Measurements from ENCODE around the gene SNX18. TPM values are rescaled to one million over a fixed set of nuclear protein-coding genes. Genes with fewer than 3 reads are reported as not detected.

The SNX18 gene
- total RNA-seq, 1 experiment from 2014 or later = 49.5 TPM

GRCh38 chr5:54537725-54538124 lies 20.2 kb downstream of the SNX18 start:
- Histone ChIP-seq H3K4me1 (replicated peaks) (peaks cover 7% of the 10 kb centered on the region; the same call in 1 of the 2 replicates), H3K27me3 (replicated peaks) (no peaks in the 10 kb centered on the region), H3K27ac (no peak overlapping the region), H3K9me3 (replicated peaks) (no peaks in the 10 kb centered on the region), H3K36me3 (peaks cover 10% of the 10 kb centered on the region), H3K4me3 (no peak overlapping the region)
- no peak for DNase-seq (ENCODE audit: low read depth in 1 of 2, low spot score in 2 of 2)

- Histone ChIP-seq H3K36me3 (peaks cover 10% of the 10 kb centered on the region), H3K4me1 (replicated peaks) (peaks cover 7% of the 10 kb centered on the region; the same call in 1 of the 2 replicates), H3K27me3 (replicated peaks) (no peaks in the 10 kb centered on the region), H3K4me3 (no peak overlapping the region), H3K9me3 (replicated peaks) (no peaks in the 10 kb centered on the region), H3K27ac (no peak overlapping the region)
- DNase-seq (ENCODE audit: low read depth in 1 of 2, low spot score in 2 of 2) = no peak
These were observed 20.6 kb downstream of the SNX18 start for GRCh38 chr5:54538156-54538555.

DNA sequence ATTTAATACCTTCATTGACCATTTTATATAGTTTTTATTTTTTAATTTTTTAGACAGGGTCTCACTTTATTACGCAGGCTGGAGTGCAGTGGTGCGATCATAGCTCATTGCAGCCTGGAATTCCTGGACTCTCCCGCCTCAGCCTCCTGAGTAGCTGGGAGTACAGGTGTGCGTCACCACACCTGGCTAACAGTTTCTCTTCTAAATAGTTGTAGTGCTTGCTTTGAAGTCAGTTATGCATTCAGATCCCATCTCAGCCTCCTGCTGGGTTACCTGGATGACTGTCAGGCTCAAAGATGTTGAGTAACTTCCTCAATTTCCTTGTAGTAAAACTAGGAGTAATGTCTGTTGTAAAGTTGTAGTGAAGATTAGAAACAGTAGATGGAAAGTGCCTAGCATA lies 21.4 kb downstream of the SNX18 start:
- H3K27me3 ChIP-seq (replicated peaks) = no peaks in the 10 kb centered on the region
- no peak overlapping the region for H3K4me3 ChIP-seq
- no peaks in the 10 kb centered on the region for H3K9me3 ChIP-seq (replicated peaks)
- H3K27ac ChIP-seq = no peak overlapping the region
- 0 out of 2 replicates have a peak, but pooled peaks cover 3% of the 10 kb centered on the region for H3K4me1 ChIP-seq (replicated peaks)
- peaks cover 12% of the 10 kb centered on the region for H3K36me3 ChIP-seq
- DNase-seq (ENCODE audit: low read depth in 1 of 2, low spot score in 2 of 2) = no peak

DNA sequence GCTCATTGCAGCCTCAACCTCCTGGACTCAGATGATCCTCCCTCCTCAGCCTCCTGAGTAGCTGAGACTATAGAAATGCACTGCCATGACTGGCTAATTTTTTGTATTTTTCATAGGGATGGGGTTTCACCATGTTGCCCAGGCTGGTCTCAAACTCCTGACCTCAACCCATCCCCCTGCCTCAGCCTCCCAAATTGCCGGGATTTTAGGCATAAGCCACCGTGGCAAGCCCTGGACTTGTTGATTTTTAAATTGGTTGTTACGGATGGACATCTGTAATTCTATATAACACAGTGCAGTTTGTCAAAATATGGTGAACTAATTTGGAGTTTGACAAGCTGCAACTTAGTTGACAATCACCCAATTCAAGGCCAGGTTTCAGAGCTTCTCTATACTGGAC lies 22.7 kb downstream of the SNX18 start:
- no peak overlapping the region for H3K27ac ChIP-seq
- no peaks in the 10 kb centered on the region for H3K27me3 ChIP-seq (replicated peaks)
- no peaks in the 10 kb centered on the region for H3K9me3 ChIP-seq (replicated peaks)
- H3K36me3 ChIP-seq = peaks cover 12% of the 10 kb centered on the region
- H3K4me1 ChIP-seq (replicated peaks) = 0 out of 2 replicates have a peak, but pooled peaks cover 3% of the 10 kb centered on the region
- no peak for DNase-seq (ENCODE audit: low read depth in 1 of 2, low spot score in 2 of 2)
- H3K4me3 ChIP-seq = no peak overlapping the region

DNA sequence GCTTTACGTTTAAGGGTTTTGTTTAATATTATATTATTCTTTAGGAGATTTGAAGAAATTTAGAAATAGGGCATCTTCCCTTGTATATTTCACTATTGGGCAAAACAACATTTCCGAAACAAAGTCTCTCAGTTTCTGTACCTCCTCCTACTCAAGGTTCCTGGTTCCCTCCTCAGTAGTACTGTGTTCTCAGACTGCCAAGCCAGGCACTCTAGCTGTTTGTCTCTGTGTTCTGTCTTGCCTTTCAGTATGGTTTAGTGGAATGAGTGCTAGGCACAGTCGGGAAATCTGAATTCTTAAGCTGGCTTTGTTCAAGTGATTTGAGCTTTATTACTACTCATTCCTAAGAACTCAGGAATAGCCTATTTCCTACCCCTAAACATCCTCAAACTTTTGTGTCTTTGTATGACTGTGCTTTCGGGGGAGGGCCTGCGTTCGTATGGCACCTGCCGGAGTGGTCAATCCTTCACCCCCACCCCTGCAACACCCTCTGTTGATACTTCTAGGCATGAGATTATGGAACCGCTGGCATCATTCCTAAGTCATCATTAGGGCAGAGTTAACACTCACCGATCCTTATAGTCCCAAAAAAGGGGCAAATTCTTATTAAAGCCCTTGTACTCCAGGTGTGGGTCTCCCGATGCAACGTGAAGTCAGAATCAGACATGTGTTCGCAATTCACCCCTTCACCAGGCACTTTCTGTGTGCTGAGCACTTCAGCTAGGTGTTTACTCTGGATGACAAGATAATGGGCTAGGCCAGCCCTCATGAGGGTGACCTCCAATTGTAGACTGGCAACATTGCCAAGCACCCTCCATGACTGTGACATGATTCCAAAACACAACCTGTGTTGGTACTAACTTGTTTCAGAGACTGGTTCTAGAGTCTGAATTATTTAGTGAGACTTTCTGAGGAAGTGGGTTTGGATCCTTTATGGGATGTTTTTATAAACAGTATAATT lies 24.5 kb downstream of the SNX18 start:
- no peak for DNase-seq (ENCODE audit: low read depth in 1 of 2, low spot score in 2 of 2)
- H3K27me3 ChIP-seq (replicated peaks) = no peaks in the 10 kb centered on the region
- H3K27ac ChIP-seq = no peak overlapping the region
- 0 out of 2 replicates have a peak, but pooled peaks cover 3% of the 10 kb centered on the region for H3K4me1 ChIP-seq (replicated peaks)
- no peak overlapping the region for H3K4me3 ChIP-seq
- peaks cover 19% of the 10 kb centered on the region for H3K36me3 ChIP-seq
- no peaks in the 10 kb centered on the region for H3K9me3 ChIP-seq (replicated peaks)

DNA sequence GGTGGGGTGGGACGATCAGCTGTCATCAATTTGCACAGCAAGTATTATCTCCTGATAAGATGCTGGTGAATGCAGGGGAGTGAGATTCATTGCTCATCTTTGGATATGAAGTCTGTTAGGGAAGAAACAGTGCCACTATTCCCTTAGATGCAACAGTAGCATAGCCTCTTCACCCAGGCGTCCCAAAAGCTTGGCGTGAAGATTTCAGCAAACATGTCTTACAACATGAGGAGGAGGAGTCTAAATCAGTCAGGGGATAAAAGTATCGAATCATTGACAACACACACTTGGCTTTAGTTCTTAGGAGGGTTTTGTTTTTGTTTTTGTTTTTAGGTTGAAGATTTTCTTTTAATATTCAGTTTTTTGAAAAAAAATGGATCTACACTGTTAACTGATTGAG lies 26.5 kb downstream of the SNX18 start:
- no peak overlapping the region for H3K27ac ChIP-seq

GRCh38 chr5:54545796-54546195 lies 28.2 kb downstream of the SNX18 start:
- Histone ChIP-seq H3K9me3 (replicated peaks) (no peaks in the 10 kb centered on the region), H3K4me3 (no peak overlapping the region), H3K4me1 (replicated peaks) (no peaks in the 10 kb centered on the region), H3K27me3 (replicated peaks) (no peaks in the 10 kb centered on the region), H3K27ac (no peak overlapping the region), H3K36me3 (peaks cover 34% of the 10 kb centered on the region)
- DNase-seq (ENCODE audit: low read depth in 1 of 2, low spot score in 2 of 2) = no peak

More for the DNA sequence above, 26.5 kb downstream of the SNX18 start:
- Histone ChIP-seq H3K9me3 (replicated peaks) (no peaks in the 10 kb centered on the region), H3K4me1 (replicated peaks) (no peaks in the 10 kb centered on the region), H3K36me3 (peaks cover 34% of the 10 kb centered on the region), H3K27me3 (replicated peaks) (no peaks in the 10 kb centered on the region), H3K4me3 (no peak overlapping the region)
- DNase-seq (ENCODE audit: low read depth in 1 of 2, low spot score in 2 of 2) = no peak

DNA sequence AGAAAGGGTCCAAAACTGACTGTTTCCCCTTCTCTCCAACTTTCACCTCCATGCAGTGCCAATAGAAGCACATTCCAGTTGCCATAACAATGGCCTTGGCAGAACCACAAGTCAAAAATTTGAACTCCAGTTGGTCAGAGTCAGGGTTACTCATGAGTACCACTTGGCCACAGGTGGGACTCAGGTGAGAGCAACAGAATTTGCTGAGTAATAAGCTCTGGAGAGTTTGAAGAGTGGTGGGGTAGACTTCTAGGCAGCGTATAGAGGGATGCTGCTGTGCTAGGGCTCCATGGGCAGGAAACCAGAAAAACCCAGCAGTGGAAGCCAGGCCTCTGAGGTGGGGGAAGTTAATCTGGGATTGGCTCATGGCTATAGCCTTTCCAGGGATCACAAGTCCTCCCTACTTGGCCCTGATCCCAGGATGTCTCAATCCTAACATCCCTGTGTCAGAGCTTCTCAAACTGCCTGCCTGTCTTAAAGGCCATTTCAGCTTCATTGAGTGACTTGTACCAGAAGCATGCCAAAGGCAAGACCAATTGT lies 30.2 kb downstream of the SNX18 start:
- no peaks in the 10 kb centered on the region for H3K27me3 ChIP-seq (replicated peaks)
- H3K9me3 ChIP-seq (replicated peaks) = no peaks in the 10 kb centered on the region
- H3K36me3 ChIP-seq = peaks cover 34% of the 10 kb centered on the region
- H3K4me3 ChIP-seq = no peak overlapping the region
- H3K4me1 ChIP-seq (replicated peaks) = no peaks in the 10 kb centered on the region
- H3K27ac ChIP-seq = no peak overlapping the region
- no peak for DNase-seq (ENCODE audit: low read depth in 1 of 2, low spot score in 2 of 2)

DNA sequence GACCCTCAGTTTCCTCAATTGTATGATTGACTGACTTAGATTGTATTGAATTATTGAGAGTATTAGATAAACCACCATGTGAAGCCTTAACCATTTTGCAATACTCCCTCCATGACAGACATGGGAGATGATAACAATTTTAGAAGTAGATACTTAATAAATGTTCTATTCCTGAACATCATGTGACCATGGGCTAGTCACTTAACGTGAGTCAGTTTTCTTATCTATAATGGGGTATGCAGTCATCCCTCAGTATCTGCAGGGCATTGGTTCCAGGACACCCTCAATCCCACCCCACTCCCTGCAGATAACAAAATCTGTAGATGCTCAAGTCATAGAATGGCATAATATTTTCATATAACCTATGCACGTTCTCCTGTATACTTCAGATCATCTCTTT lies 31.0 kb downstream of the SNX18 start:
- Histone ChIP-seq H3K4me1 (replicated peaks) (no peaks in the 10 kb centered on the region), H3K27ac (no peak overlapping the region), H3K27me3 (replicated peaks) (no peaks in the 10 kb centered on the region), H3K4me3 (no peak overlapping the region), H3K9me3 (replicated peaks) (no peaks in the 10 kb centered on the region; the same call in 1 of the 2 replicates), H3K36me3 (peaks cover 32% of the 10 kb centered on the region)
- no peak for DNase-seq (ENCODE audit: low read depth in 1 of 2, low spot score in 2 of 2)

GRCh38 chr5:54551292-54551691 lies 33.7 kb downstream of the SNX18 start:
- H3K4me3 ChIP-seq = no peak overlapping the region
- DNase-seq (ENCODE audit: low read depth in 1 of 2, low spot score in 2 of 2) = no peak

DNA sequence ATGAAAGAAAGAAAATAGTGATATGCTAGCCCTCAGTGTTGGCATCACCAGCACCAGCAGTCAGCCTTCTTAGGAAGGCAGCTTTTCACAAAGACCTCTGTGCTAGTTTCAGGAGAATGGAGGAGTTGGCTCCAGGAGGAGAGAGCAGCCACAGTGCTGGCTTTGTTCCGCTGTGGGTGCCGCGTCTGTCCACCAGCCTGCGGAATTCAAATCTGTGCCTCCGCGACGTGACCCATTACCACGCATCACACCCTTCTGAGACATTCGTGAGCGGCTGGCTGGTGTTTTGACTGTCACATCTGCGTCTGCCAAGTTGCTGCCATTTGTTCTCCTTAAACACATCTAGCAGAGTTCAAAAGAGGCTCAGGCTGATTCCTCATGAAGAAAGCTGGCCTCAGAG lies 34.4 kb downstream of the SNX18 start:
- no peaks in the 10 kb centered on the region for H3K27me3 ChIP-seq (replicated peaks)
- H3K9me3 ChIP-seq (replicated peaks) = no peaks in the 10 kb centered on the region; the same call in 1 of the 2 replicates
- no peak overlapping the region for H3K27ac ChIP-seq
- no peaks in the 10 kb centered on the region for H3K4me1 ChIP-seq (replicated peaks)
- no peak overlapping the region for H3K4me3 ChIP-seq
- peaks cover 24% of the 10 kb centered on the region for H3K36me3 ChIP-seq
- DNase-seq (ENCODE audit: low read depth in 1 of 2, low spot score in 2 of 2) = no peak

More at GRCh38 chr5:54551292-54551691, 33.7 kb downstream of the SNX18 start:
- Histone ChIP-seq H3K27ac (no peak overlapping the region), H3K27me3 (replicated peaks) (no peaks in the 10 kb centered on the region), H3K4me1 (replicated peaks) (no peaks in the 10 kb centered on the region), H3K36me3 (peaks cover 28% of the 10 kb centered on the region), H3K9me3 (replicated peaks) (no peaks in the 10 kb centered on the region; the same call in 1 of the 2 replicates)

- no peak overlapping the region for H3K4me3 ChIP-seq
- H3K36me3 ChIP-seq = peaks cover 19% of the 10 kb centered on the region
- no peak overlapping the region for H3K27ac ChIP-seq
- DNase-seq (ENCODE audit: low read depth in 1 of 2, low spot score in 2 of 2) = no peak
- H3K4me1 ChIP-seq (replicated peaks) = no peaks in the 10 kb centered on the region
- H3K9me3 ChIP-seq (replicated peaks) = no peaks in the 10 kb centered on the region; the same call in 1 of the 2 replicates
- H3K27me3 ChIP-seq (replicated peaks) = no peaks in the 10 kb centered on the region
These were observed 34.9 kb downstream of the SNX18 start for GRCh38 chr5:54552446-54552845.

DNA sequence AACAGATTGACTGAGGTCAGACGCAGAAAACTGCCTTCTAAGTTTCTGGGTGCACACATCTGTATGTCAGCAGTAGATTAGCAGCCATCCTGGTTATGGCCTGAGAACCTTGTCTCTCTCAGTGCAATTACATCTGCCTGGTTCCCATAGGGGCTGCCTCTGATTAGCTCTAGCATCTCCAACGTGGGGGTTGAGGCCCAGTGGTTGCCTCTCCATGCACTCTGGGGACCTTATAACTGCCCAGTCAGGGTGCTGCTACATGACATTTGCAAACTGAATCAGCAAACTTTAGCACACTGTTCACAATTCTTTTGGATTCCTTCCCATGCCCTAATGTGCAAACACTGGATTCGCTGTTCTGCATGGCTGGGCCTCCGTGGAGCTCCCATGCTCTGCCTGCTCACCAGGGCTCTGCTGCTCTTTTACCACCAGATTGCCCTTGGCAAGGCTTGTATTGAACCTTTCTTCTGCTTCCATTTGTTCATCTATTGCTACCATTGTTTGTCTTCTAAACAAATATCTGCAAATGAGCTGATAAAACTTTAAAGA lies 36.2 kb downstream of the SNX18 start:
- Histone ChIP-seq H3K27ac (no peak overlapping the region), H3K9me3 (replicated peaks) (no peaks in the 10 kb centered on the region; the same call in 1 of the 2 replicates), H3K27me3 (replicated peaks) (no peaks in the 10 kb centered on the region), H3K4me3 (no peak overlapping the region), H3K36me3 (peaks cover 6% of the 10 kb centered on the region; the same call in 1 of the 2 replicates), H3K4me1 (replicated peaks) (no peaks in the 10 kb centered on the region)
- DNase-seq (ENCODE audit: low read depth in 1 of 2, low spot score in 2 of 2) = no peak

DNA sequence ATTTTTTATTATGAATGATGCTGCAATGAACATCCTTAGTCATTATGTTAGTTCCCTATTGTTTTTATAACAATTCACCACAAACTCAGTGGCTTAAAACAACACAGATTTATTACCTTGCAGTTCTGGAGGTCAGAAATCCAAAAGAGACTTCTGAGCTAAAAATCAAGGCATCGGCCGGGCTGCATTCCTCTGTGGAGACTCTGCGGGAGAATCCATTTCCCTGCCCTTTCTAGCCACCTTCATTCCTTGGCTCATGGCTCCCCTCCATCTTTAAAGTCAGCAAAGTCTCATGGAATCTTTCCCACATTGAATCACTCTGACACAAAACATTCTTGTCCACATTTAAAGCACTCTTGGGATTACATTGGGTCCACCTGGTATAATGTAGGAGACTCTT lies 38.6 kb downstream of the SNX18 start:
- H3K27ac ChIP-seq = no peak overlapping the region
- no peaks in the 10 kb centered on the region for H3K4me1 ChIP-seq (replicated peaks)
- DNase-seq (ENCODE audit: low read depth in 1 of 2, low spot score in 2 of 2) = no peak
- no peak overlapping the region for H3K4me3 ChIP-seq
- H3K36me3 ChIP-seq = no peaks in the 10 kb centered on the region; the same call in 1 of the 2 replicates
- no peaks in the 10 kb centered on the region; the same call in 1 of the 2 replicates for H3K9me3 ChIP-seq (replicated peaks)
- H3K27me3 ChIP-seq (replicated peaks) = no peaks in the 10 kb centered on the region
